NOMO-1 treated with dmso at 0.1 percent for 144 hours (cell line): ENCODE results near the gene MESD.
"Not testable (repeated sequence)": the region's sequence is repeated elsewhere in the genome, so short reads cannot be mapped to it uniquely, and the experiment has no call there.

Experiments
- DNase-seq: peaks from one replicate; lab custom pipeline; 2025; ENCODE audit not compliant: unreplicated experiment; lab: John Stamatoyannopoulos, UW

Gene MESD

DNA sequence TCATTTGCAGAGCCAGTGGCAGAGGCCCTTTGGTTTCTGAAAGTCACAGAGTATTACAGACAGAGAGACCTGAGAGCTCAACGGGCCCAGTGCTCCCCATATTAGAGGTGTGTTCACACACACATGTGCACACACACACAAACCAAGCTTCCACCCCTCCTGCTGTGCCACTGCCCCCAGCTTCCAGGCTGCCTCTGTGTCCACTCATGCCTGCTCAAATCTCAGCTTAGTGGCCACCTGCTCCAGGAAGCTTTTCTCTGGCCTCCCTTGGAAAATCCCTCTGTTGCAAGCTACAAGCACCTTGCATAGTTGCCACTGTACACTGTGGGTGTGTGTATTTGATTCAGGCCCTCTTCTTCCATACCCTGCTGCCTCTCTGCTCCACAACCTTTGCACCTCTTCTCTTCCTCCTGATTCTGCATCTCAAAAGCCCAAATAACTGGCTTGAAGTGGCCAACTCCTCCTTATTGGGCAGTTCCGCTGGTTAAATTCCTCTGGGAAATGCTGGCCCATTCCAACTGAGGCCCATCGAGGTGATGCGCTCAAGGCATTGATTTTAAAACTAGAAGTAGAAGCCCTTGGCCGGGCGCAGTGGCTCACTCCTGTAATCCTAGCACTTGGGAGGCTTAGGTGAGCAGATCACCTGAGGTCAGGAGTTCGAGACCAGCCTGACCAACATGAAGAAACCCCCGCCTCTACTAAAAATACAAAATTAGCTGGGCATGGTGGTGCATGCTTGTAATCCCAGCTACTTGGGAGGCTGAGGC is 23.0 kb downstream of the MESD start:
- DNase-seq: no peak

DNA sequence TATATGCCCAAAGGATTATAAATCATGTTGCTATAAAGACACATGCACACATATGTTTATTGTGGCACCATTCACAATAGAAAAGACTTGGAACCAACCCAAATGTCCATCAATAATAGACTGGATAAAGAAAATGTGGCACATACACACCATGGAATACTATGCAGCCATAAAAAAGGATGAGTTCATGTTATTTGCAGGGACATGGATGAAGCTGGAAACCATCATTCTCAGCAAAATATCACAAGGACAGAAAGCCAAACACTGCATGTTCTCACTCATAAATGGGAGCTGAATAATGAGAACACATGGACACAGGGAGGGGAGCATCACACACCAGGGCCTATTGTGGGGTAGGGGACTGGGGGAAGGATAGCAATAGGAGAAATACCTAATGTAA is 24.2 kb downstream of the MESD start:
- not testable (repeated sequence) for DNase-seq

DNA sequence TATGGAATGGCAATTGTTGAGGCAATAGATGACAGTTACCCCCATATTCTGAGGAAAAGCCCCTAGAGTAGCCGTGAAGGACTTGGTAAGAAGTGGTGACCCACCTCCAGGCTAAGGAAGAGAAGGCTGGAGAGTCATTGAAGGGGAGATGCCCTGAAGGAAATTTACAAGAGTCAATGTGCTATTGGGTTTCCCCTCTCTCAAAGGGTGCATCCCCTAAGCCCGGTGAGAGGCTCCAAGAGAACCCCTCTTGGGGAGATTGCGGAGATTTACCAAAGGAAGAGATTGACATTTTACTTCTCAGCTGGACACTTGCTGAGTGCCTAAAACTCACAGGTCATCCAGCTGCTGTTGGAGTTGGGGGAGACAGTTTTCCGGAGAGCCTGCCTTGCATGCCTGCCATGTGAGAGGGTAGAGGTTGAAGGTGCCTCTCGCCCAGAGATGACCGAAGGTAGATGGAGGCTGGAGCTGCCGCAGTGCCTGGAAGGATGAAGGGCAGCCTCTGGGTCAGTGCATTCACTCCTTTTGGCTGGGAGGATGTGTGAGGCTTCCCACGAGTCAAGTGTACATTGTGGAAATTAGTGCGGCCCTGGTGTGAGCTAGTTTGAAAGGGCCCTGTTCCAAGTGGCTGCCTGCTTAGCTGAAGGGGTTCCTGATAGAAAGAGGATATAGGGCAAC is 30.7 kb downstream of the MESD start:
- no peak for DNase-seq

DNA sequence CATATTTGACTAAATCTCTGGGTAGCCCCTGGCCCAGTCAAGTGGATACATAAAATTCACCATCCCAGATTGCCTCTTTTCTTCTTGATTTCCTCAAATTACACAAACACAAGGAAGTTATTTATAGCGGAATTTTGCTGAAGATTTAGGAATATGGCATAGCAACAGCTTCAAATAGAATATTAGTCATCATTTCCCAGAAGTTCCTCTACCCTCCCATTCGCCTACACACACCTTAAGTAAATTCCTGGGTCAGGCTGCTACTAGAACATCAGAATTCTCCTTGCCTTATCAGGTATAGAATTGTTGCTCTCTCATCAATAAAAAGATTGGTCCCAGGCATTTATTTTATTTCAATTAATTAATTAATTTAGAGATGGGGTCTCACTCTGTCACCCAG is 31.6 kb downstream of the MESD start:
- no peak for DNase-seq

DNA sequence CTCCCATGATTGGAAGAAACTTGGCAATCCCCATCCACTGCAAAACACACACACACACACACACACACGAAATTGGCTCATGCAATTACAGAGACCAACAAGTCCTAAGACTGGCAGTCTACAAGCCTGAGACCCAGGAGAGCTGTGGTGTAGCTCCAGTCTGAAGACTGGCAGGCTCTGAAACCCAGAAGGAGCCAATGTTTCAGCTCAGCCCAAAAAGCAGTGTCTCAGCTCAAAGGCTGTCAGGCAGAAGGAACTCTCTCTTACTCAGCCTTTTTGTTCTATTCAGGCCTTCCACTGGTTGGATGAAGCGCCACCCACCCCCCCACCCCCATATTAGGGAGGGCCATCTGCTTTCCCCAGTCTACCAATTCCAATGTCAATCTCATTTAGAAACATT is 32.1 kb downstream of the MESD start:
- DNase-seq: no peak

DNA sequence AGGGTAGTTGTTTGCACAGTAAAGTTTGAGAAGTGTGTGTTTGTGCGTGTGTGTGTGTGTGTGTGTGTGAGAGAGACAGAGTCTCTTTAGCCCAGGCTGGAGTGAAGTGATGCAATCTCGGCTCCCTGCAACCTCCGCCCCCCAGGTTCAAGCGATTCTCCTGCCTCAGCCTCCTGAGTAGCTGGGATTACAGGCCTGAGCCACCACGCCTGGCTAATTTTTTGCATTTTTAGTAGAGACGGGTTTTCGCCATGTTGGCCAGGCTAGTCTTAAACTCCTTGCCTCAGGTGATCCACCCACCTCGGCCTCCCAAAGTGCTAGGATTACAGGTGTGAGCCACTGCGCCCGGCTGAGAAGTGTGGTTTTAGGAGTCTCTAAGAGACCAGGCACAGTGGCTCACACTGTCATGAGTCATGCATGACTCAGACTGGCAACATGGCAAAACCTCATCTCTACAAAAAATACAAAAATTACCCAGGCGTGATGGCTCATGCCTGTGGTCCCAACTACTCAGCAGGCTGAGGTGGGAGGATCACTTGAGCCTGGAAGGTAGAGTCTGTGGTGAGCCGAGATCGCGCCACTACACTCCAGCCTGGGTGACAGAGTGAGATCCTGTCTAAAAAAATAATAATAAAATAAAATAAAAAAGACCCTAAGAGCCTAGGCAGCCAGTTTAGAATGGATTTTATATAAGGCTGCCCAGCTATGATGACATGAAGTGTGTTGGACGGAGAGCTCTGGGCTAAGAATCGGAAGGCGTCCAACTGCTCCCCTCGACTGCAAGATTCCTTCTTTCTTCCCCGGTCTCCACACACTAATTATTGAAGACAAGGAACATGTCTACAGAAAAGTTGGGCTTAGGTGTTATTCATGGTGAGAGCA is 33.8 kb downstream of the MESD start:
- not testable (repeated sequence) for DNase-seq

DNA sequence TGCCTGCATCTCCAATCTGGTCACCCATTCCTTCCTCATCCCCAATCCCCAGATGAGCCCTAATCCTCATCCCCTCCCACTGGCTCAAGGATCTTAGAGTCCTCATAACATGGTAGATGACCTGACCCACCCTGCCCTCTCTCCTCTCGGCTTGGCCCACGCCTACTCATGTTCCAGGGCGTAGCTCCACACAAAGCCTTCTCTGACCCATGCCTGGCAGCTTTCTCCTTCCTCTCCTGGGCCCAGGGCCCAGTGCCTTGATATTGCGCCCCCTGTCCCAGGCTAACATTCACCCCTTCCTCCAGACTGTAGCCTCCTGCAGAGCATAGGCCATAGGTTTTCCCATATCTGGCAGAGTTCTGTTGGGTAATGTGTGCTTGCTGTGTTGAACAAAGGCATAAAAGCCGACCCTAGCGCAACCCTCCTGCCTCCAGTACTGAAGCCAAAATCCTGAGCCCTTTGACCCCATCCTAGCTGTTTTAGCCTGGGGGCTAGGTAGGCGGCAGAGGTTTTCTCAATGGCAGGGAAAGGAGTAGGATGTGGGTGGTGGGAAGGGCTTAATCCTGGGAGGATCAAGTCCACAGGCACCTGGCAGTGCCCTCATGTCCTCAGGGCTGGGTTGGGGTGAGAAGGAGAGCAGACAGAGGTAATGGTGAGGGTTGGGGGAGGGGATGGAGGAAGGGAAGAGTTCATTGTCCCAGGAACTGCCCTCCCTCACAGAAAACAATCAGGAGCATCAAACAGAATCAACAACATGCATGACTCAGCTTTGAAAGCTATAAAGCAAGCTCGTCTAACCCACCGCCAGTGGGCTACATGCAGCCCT is 35.5 kb downstream of the MESD start:
- DNase-seq: no peak

DNA sequence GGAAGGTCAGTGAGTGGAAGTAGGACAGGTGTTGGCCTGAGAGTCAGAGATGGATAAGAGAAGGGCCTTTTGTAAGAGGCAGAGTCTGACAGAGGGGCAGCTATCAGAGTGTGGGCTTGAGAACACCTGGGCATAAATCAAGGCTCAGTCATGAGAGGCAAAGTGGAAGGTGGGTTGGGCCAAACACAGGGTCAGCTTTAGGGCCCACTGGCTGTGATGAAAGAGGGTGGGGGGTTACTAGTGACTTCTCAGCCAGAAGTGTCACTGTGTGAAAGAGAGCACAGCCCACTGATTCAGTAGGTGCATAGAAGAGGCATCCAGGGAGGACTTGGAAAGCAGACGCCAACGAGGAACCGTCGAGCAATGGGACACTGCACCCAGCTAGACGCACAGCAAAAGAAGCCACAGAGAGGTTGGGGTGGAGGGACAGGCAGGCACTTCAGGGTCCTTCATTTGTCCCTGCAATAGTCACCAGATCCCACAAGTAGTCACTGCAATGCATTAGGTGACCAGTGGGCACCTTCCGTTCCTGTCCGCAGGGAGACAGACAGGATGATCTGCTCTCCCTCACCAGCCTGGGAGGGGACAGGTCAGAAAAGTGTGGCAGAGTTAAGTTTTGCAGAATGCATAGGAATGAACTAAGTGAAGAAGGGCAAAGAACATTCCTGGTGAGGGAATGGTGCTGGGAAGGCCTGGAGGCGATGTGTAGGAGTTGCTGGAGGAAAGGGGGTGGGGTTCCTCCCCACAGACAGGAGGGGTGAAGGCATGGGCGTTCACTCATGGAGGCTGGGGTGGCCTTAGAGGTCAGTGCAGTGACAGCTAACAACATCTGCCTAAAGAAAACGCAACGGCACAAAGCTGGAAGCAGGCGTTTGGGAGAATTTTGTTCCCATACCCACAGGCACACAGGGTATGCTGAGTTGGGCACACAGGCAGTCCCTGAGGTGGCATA is 36.3 kb downstream of the MESD start:
- no peak for DNase-seq

DNA sequence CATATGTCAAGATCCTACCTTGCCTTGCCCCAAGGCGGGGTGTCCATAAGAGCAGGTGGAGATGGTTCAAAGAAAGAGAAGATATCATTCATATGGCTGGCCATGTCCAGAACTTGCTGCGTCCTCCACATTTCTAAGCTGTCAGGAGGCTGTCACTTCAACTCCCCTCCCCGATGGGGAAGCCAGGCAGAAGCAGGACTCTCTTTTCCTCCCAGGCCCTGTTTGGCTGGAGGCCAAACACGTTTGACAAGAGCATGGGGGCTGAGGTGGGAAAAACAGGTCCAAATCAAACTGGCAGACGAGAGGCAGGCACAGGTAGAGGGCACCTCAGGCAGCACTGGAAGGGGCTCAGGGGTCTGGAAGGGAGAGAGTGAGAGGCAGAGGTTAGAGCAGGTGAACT is 37.7 kb downstream of the MESD start:
- DNase-seq: no peak

DNA sequence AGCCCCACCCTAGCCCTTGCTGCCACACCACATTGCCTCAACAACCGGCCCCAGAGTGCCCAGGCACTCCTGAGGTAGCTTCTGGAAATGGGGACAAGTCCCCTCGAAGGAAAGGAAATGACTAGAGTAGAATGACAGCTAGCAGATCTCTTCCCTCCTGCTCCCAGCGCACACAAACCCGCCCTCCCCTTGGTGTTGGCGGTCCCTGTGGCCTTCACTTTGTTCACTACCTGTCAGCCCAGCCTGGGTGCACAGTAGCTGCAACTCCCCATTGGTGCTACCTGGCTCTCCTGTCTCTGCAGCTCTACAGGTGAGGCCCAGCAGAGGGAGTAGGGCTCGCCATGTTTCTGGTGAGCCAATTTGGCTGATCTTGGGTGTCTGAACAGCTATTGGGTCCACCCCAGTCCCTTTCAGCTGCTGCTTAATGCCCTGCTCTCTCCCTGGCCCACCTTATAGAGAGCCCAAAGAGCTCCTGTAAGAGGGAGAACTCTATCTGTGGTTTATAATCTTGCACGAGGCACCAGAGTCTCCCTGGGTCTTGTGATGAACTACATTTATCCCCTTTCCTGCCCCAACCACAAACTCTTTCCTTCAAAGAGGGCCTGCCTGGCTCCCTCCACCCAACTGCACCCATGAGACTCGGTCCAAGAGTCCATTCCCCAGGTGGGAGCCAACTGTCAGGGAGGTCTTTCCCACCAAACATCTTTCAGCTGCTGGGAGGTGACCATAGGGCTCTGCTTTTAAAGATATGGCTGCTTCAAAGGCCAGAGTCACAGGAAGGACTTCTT is 39.1 kb downstream of the MESD start:
- no peak for DNase-seq

DNA sequence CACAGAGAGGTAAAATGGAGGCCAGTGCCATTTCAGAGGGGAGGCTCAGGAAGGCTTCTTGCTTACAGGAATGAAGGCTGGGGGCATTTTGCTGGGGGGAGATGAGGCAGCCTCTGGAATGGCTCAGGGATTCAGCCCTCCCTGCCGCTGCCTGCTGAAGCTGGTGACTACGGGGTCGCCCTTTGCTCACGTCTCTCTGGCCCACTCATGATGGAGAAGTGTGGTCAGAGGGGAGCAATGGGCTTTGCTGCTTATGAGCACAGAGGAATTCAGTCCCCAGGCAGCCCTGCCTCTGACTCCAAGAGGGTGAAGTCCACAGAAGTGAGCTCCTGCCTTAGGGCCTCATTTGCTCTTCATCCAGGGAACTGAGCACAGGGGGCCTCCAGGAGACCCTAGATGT is 39.9 kb downstream of the MESD start:
- DNase-seq: no peak

DNA sequence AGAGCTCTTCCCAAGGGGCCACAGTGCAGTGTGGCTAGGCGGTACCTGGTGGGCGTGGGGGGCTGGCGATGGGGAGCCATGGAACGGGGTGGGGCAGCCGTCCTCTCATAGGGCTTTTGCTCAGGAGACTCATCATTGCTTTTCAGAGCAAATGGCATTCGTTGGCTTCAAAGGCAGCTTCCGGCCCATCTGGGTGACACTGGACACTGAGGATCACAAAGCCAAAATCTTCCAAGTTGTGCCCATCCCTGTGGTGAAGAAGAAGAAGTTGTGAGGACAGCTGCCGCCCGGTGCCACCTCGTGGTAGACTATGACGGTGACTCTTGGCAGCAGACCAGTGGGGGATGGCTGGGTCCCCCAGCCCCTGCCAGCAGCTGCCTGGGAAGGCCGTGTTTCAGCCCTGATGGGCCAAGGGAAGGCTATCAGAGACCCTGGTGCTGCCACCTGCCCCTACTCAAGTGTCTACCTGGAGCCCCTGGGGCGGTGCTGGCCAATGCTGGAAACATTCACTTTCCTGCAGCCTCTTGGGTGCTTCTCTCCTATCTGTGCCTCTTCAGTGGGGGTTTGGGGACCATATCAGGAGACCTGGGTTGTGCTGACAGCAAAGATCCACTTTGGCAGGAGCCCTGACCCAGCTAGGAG is 40.8 kb downstream of the MESD start:
- no peak for DNase-seq

DNA sequence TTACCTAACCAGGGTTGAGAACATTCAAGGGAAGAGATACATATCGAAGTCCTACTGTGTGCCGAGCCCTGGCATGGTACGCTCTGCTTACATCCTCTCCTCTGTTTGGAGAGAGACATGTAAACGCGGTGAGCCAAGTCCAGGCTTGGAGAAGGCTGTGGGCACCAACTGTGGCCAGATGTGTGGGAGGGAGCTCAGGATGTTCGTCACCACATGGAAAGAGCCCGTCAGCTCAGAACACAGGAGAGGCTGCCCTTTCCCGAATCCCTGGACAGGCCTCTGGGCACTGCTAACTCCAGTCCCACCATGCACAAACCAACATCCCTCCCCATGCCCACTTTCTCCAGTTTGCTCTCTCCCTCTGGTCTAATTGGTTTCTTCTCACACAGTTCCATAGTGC is 43.0 kb downstream of the MESD start:
- no peak for DNase-seq

DNA sequence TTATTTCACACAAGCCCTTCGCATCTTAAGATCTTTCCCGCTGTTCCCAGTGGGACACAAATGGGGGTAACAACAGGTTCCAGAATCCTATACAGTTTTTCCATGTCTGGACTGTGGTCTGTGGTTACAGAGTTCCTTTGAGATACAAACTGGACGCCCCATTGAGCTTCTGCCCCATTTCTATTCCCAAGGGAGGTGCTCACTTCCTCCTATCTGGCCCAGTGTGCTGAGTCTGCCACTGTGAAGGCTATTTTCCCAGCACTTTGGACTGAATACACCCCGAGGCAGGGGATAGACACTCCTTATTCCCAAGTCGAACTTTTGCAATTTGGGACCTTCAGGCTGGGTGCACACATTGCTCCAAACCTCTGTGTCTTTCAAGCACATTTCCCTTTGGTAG is 44.0 kb downstream of the MESD start:
- no peak for DNase-seq

DNA sequence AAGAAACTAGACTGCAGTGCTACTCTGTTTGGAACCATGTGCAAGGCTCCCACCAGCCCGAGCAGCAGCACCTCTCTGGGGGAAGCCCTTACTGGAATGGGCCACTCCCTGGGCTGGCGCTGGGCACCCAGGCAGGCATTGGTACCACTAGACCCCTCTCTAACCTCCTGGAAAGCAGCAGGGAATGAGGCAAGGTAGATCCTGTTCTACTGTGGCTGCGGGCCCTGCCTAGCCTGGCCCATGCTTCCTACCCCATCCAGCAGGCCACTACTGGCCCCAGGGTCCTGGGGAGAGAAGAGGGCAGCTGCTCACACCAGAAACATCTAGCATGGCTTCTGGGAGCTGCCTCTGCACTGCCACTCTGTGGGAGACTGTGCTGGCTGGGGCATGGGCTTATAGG is 44.8 kb downstream of the MESD start:
- no peak for DNase-seq

DNA sequence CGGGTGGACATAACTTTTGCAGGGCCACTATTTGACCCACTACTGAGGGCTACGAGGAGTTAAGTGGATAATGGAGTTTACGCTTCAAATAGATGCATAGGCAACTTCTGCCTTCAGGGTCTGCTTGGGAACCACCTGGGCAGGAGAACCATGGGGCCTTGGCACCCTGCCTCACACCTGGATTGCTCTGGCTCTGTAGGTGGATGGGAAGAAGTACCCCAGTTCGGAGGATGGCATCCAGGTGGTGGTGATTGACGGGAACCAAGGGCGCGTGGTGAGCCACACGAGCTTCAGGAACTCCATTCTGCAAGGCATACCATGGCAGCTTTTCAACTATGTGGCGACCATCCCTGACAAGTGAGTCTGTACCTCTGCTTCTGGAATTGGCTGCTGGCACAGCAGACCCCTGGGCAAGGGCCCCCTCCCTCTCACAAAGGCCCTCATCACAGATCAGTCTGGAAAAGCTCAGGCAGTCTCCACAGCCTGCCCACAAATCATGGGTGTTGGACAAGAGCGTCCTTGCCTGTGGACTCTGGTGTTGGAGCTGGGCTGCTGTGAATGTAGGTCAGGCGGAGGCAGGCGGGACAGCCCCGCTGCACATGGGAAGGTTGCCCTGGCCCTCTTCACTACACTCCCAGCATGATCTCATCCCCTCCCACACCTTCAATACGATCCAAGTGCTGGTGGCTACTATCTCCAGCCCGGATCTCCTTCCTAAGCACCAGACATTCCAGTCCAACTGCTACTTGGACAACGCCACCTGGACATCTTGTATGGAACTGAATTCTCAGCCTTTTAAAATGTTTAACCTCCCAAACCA is 46.7 kb downstream of the MESD start:
- DNase-seq: no peak

DNA sequence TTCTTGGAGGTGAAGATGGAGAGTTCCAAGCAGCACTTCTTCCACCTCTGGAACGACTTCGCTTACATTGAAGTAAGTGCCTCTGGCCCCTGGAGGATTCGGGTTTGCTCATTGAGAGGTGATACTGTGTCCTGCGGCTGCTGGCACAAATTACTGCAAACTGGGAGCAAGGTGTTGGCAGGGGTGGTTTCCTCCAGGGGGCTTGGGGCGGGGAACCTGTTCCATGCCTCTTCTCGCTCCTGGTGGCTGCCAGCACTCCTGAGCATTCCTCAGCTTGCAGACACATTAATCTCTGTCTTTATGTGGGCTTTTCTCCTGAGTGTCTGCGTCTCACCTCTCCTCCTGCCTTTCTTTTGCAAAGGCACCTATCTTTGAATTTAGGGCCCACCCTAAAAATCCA is 47.4 kb downstream of the MESD start:
- DNase-seq: no peak

DNA sequence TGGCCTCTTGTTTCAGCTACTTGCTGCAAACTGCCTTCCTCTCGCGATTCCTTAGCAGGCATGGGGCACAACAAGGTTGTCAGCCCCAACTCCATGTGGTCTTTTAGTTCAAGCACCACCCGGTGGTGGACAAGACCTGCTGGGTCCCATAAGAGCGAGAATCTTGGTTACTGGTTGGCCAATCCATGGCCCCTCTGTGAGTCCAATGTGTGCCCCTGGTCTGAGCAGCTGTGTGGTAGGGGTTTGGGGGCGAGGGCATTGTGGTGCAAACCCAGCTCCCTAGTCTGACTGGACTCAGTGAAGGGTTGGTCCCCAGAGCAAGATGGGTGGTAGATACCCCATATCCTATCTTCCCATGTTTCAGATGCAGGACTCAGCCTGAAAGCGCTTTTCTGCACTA is 48.8 kb downstream of the MESD start:
- no peak for DNase-seq
